Measurements from ENCODE around the gene MORN3.

DNA sequence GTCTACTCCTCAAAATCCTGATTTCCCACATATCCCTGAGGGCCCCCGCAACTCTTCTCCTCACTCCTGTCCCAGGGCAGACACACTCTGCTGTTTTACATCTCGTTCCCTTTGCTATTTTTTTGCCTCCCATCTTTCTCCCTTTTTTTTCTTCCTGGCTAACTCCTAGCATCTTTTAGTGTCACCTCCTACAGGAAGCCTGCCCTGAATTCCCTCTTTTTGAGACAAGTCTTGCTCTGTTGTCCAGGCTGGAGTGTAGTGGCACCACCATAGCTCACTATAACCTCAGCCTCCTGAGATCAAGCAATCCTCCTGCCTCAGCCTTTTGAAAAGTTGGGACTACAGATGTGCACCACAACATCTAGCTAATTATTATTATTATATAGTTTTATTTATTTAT lies 13.3 kb downstream of the MORN3 start:
- no peak for TF ChIP-seq EZH2phosphoT487 (IDR thresholded peaks at IDR 0.05; ENCODE audit: low read length)
- TF ChIP-seq, protein P1, sequence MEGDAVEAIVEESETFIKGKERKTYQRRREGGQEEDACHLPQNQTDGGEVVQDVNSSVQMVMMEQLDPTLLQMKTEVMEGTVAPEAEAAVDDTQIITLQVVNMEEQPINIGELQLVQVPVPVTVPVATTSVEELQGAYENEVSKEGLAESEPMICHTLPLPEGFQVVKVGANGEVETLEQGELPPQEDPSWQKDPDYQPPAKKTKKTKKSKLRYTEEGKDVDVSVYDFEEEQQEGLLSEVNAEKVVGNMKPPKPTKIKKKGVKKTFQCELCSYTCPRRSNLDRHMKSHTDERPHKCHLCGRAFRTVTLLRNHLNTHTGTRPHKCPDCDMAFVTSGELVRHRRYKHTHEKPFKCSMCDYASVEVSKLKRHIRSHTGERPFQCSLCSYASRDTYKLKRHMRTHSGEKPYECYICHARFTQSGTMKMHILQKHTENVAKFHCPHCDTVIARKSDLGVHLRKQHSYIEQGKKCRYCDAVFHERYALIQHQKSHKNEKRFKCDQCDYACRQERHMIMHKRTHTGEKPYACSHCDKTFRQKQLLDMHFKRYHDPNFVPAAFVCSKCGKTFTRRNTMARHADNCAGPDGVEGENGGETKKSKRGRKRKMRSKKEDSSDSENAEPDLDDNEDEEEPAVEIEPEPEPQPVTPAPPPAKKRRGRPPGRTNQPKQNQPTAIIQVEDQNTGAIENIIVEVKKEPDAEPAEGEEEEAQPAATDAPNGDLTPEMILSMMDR (IDR thresholded peaks at IDR 0.05; ENCODE audit: low read length), result no peak
- TF ChIP-seq EZH2 (optimal IDR thresholded peaks at IDR 0.05; ENCODE audit: low read depth, low read length), result no peak
